Endothelial cell of umbilical vein (primary cell): Measurements from ENCODE around the gene ROCK2. TPM values are rescaled to one million over a fixed set of nuclear protein-coding genes. Genes with fewer than 3 reads are reported as not detected.

Experiments used
- BruUV-seq: library from RNA; stranded (reverse); fragments of 400-500 nt; replicated peaks from 2 replicates; lab custom pipeline; 2021; lab: Mats Ljungman, UMichigan
- CTCF ChIA-PET: fragments of 300-600, 350-600 bp; sonication (Branson Sonifier 250); formaldehyde crosslinking; loops from one replicate; lab custom pipeline; 2021; ENCODE audit warnings: antibody characterized with exemption, inconsistent platforms; lab: Charles Lee
- POLR2A ChIA-PET: fragments of 300-600, 350-600 bp; sonication (Branson Sonifier 250); formaldehyde crosslinking; loops from one replicate; lab custom pipeline; 2021; ENCODE audit warnings: antibody characterized with exemption, inconsistent platforms; lab: Charles Lee
- DNase-seq: peaks from one replicate; pipeline ENCODE4 v3.0.0-alpha.2; 2011; ENCODE audit warnings: low read depth, low spot score
- FAIRE-seq: peaks from 2 replicates; lab custom pipeline; 2011; peaks lifted over from hg19 to GRCh38; lab: Jason Lieb, UNC
- H2AFZ ChIP-seq: 2 replicates; pipeline ENCODE4 v1.6.0; 2012; ENCODE audit warnings: low read depth, low read length, control low read depth, inconsistent platforms
- H3K27ac ChIP-seq: 2 replicates; pipeline ENCODE4 v1.5.1; 2011; ENCODE audit warnings: low read depth, mild to moderate bottlenecking, control low read depth, low read length, moderate library complexity; ENCODE audit not compliant: insufficient read depth
- H3K27me3 ChIP-seq, 2 experiments: 2 replicates each; pipeline versions ENCODE4 v1.6.0 to v1.6.1; 2011; ENCODE audit warnings: low read length in 2 of 2, mixed read lengths in 1 of 2; ENCODE audit not compliant: control insufficient read depth in 2 of 2, insufficient read depth in 2 of 2
- H3K36me3 ChIP-seq, 2 experiments: 2 replicates in 1 of 2; 3 replicates in 1 of 2; pipeline ENCODE4 v1.5.1; 2011; ENCODE audit warnings: low read length in 2 of 2, mild to moderate bottlenecking in 1 of 2, moderate library complexity in 1 of 2; ENCODE audit not compliant: control insufficient read depth in 2 of 2, insufficient read depth in 2 of 2; ENCODE audit errors: extremely low read depth in 1 of 2
- H3K4me1 ChIP-seq: 3 replicates; pipeline ENCODE4 v1.5.1; 2011; ENCODE audit warnings: mild to moderate bottlenecking, low read length; ENCODE audit not compliant: control insufficient read depth, insufficient read depth; ENCODE audit errors: extremely low read depth
- H3K4me2 ChIP-seq: 2 replicates; pipeline ENCODE4 v1.6.1; 2011; ENCODE audit warnings: low read length, control low read depth, mixed read lengths; ENCODE audit not compliant: insufficient read depth
- H3K4me3 ChIP-seq, 3 experiments: fragments of 200-600 bp in 1 of 3; sonication (generic), shearing (Covaris generic) in 1 of 3; replicated peaks in 1 of 3; 2 replicates each; pipeline ENCODE4 v1.5.1; 2011 to 2016; ENCODE audit warnings: control low read depth in 3 of 3, low read length in 3 of 3, mild to moderate bottlenecking in 2 of 3, inconsistent platforms in 1 of 3, low read depth in 1 of 3, moderate library complexity in 1 of 3; ENCODE audit not compliant: insufficient read depth in 1 of 3
- H3K79me2 ChIP-seq: 2 replicates; pipeline ENCODE4 v1.6.0; 2012; ENCODE audit warnings: low read length, inconsistent platforms; ENCODE audit not compliant: control insufficient read depth, insufficient read depth
- H3K9ac ChIP-seq: replicated peaks from 2 replicates; pipeline ENCODE3; 2011; ENCODE audit warnings: low read length, control low read depth; ENCODE audit not compliant: insufficient read depth; ENCODE audit errors: extremely low read depth
- H3K9me1 ChIP-seq: replicated peaks from 3 replicates; pipeline ENCODE4 v1.6.0; 2011; ENCODE audit warnings: mild to moderate bottlenecking, low read length; ENCODE audit not compliant: control insufficient read depth, insufficient read depth; ENCODE audit errors: extremely low read depth
- H3K9me3 ChIP-seq: replicated peaks from 2 replicates; pipeline ENCODE4 v1.5.1; 2012; ENCODE audit warnings: low read length, inconsistent platforms; ENCODE audit not compliant: control insufficient read depth, insufficient read depth
- H4K20me1 ChIP-seq: replicated peaks from 2 replicates; pipeline ENCODE3; 2011; ENCODE audit warnings: mild to moderate bottlenecking, low read length; ENCODE audit not compliant: control insufficient read depth, insufficient read depth; ENCODE audit errors: extremely low read depth
- EZH2 ChIP-seq: IDR thresholded peaks from 2 replicates; pipeline ENCODE4 v1.6.1; 2012; ENCODE audit warnings: borderline replicate concordance, low read depth, mild to moderate bottlenecking, moderate library complexity, low read length, inconsistent platforms; ENCODE audit not compliant: severe bottlenecking
- FOS ChIP-seq: IDR thresholded peaks from 2 replicates; pipeline ENCODE4 v1.6.1; 2011; ENCODE audit warnings: mild to moderate bottlenecking, low read length, moderate library complexity, borderline replicate concordance; ENCODE audit not compliant: insufficient read depth
- GATA2 ChIP-seq: IDR thresholded peaks from 2 replicates; pipeline ENCODE4 v1.7.0; 2011; ENCODE audit warnings: low read depth, mild to moderate bottlenecking, moderate library complexity, mixed read lengths, low read length; ENCODE audit not compliant: insufficient read length, insufficient read depth
- JUN ChIP-seq: IDR thresholded peaks from 2 replicates; pipeline ENCODE4 v1.6.1; 2011; ENCODE audit warnings: borderline replicate concordance, low read depth; ENCODE audit not compliant: insufficient read length, insufficient read depth
- MYC ChIP-seq: IDR thresholded peaks from one replicate; pipeline ENCODE4 v1.6.1; 2011; ENCODE audit warnings: mild to moderate bottlenecking, low read depth, low read length
- POLR2A ChIP-seq: IDR thresholded peaks from 2 replicates; pipeline ENCODE4 v1.6.1; 2012; ENCODE audit warnings: low read depth, mild to moderate bottlenecking, control low read depth, low read length
- POLR2AphosphoS5 ChIP-seq: IDR thresholded peaks from 2 replicates; pipeline ENCODE4 v1.6.1; 2012; ENCODE audit warnings: low read depth, mild to moderate bottlenecking, control low read depth, low read length, moderate library complexity; ENCODE audit not compliant: insufficient read depth
- dilution Hi-C: fragments of 300-500 bp; cut with MboI; formaldehyde crosslinking; loops from one replicate; pipeline ENCODE4 v1.15.0; 2019; ENCODE audit warnings: low sequenced_read_pairs; ENCODE audit not compliant: extremely low pct_ligation_motif_present
- intact Hi-C: fragments of 100-400 bp; cut with micrococcal nuclease; formaldehyde crosslinking; loops from one replicate; pipeline ENCODE4 v1.10.0; 2022
- polyA plus RNA-seq, 4 experiments: library from polyadenylated mRNA; depleted of rRNA in 3 of 4; stranded (reverse) in 3 of 4; unstranded in 1 of 4; fragments of >200 nt; gene quantifications; 2 replicates each; pipeline versions ENCODE4 v1.2.1 to v1.2.3, GENCODE V29; 2011 to 2012; ENCODE audit warnings: missing spikeins in 1 of 4
- total RNA-seq: library from RNA; stranded (reverse); gene quantifications from 2 replicates; pipeline ENCODE4 v1.2.3, GENCODE V29; 2021
- TF ChIP-seq, protein P1 (sequence below), 2 donors: IDR thresholded peaks; 1 replicate in 1 of 2; 2 replicates in 1 of 2; pipeline ENCODE4 v1.5.1; 2011; ENCODE audit warnings: low read length in 2 of 2, mild to moderate bottlenecking in 2 of 2, moderate library complexity in 2 of 2, control low read depth in 1 of 2, inconsistent platforms in 1 of 2, low read depth in 1 of 2; ENCODE audit not compliant: insufficient read depth in 1 of 2; ENCODE audit errors: extremely low read depth in 1 of 2
- TF ChIP-seq, protein P2 (sequence below): IDR thresholded peaks from 2 replicates; pipeline ENCODE4 v1.6.1; 2011; ENCODE audit not compliant: insufficient read depth, insufficient read length

Gene ROCK2
- total and polyA plus RNA-seq, 2 donors (not counting 3 experiments of a cell fraction or from before 2014, with no cell fraction given): 5.2 to 56.5 TPM

DNA sequence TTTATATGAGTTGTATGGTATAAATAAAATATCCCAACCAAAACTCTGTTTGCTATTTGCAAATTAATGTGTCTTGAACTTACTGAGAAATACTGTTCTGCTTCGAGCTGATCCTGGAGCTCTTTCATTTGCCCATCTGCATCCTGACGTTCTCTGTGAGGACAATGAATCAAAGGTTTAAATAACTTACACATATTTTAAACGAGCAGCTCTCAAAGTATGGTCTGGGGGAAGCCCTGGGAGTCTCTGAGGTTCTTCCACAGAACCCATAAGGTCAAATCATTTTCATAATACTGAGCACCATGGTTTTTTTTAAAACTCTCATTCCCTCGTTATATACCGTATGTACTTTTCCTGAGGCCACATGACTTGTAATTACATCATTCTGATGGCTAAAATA, 142.5 kb downstream of the ROCK2 start:
- POLR2A ChIA-PET: no interaction called here
- H3K4me1 ChIP-seq: peaks cover 27% of the 10 kb centered on the region
- intact Hi-C loops (loop anchor here (2.0 kb wide), 1 partner anchor 69 kb away; a partner anchor contains a TSS), dilution Hi-C loops (no loop called here)
- FAIRE-seq (no peak), DNase-seq (no peak)
- no peaks in the 10 kb centered on the region for H3K9me1 ChIP-seq
- no peak overlapping the region for H3K4me3 ChIP-seq
- no peak overlapping the region for H2AFZ ChIP-seq
- H3K79me2 ChIP-seq: peaks cover 2% of the 10 kb centered on the region
- no peaks in the 10 kb centered on the region for H3K9me3 ChIP-seq
- no peak for TF ChIP-seq POLR2A
- no peak for TF ChIP-seq MYC
- TF ChIP-seq POLR2AphosphoS5: no peak
- TF ChIP-seq JUN: no peak
- TF ChIP-seq, protein P1, sequence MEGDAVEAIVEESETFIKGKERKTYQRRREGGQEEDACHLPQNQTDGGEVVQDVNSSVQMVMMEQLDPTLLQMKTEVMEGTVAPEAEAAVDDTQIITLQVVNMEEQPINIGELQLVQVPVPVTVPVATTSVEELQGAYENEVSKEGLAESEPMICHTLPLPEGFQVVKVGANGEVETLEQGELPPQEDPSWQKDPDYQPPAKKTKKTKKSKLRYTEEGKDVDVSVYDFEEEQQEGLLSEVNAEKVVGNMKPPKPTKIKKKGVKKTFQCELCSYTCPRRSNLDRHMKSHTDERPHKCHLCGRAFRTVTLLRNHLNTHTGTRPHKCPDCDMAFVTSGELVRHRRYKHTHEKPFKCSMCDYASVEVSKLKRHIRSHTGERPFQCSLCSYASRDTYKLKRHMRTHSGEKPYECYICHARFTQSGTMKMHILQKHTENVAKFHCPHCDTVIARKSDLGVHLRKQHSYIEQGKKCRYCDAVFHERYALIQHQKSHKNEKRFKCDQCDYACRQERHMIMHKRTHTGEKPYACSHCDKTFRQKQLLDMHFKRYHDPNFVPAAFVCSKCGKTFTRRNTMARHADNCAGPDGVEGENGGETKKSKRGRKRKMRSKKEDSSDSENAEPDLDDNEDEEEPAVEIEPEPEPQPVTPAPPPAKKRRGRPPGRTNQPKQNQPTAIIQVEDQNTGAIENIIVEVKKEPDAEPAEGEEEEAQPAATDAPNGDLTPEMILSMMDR (IDR thresholded peaks at IDR 0.05; ENCODE audit: extremely low read depth in 1 of 2, insufficient read depth in 1 of 2, low read depth in 1 of 2, low read length in 2 of 2): no peak
- TF ChIP-seq, protein P2, sequence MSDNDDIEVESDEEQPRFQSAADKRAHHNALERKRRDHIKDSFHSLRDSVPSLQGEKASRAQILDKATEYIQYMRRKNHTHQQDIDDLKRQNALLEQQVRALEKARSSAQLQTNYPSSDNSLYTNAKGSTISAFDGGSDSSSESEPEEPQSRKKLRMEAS: no peak
- no peak for TF ChIP-seq GATA2
- no peak for TF ChIP-seq EZH2
- TF ChIP-seq FOS: no peak
- H4K20me1 ChIP-seq: no peaks in the 10 kb centered on the region
- peaks cover 2 to 16% of the 10 kb centered on the region in 2 experiments for H3K36me3 ChIP-seq
- CTCF ChIA-PET: interaction anchor here (1.1 to 1.9 kb wide), 2 partner anchors 209 to 369 kb away, joined by 4 to 5 read pairs; no protein-coding TSS in a partner anchor
- no peaks in the 10 kb centered on the region for H3K27me3 ChIP-seq
- BruUV-seq: no TSS peak
- H3K27ac ChIP-seq: no peak overlapping the region
- no peak overlapping the region for H3K9ac ChIP-seq
- no peak overlapping the region for H3K4me2 ChIP-seq
